ENCODE data around the gene TRDN. TPM values are rescaled to one million over a fixed set of nuclear protein-coding genes. Genes with fewer than 3 reads are reported as not detected.
"Not testable (repeated sequence)": the region's sequence is repeated elsewhere in the genome, so short reads cannot be mapped to it uniquely, and the experiment has no call there.

TRDN gene
- total and polyA plus RNA-seq, 8 donors = 0.08 to 0.21 TPM; not detected in 6

- Histone ChIP-seq H3K4me3 (no peak overlapping the region), H3K27me3 (no peaks in the 10 kb centered on the region), H3K27ac (no peak overlapping the region), H3K4me1 (no peaks in the 10 kb centered on the region), H3K36me3 (no peaks in the 10 kb centered on the region), H3K9me3 (no peaks in the 10 kb centered on the region)
- WGBS, 2 donors = 7 to 10% methylated on average over 1 of the region's 1 CpG
- FAIRE-seq (no peak), ATAC-seq (no peak), DNase-seq (no peak)
- TF ChIP-seq CTCF (IDR thresholded peaks at IDR 0.05) = no peak
- intact Hi-C loops (cut with DNase I) = no loop called here
Observed at GRCh38 chr6:123503619-123504018, 133.1 kb downstream of the TRDN start.

- WGBS, 2 donors = 80 to 93% methylated on average over 2 of the region's 2 CpGs
- Histone ChIP-seq H3K4me1 (no peaks in the 10 kb centered on the region), H3K36me3 (no peaks in the 10 kb centered on the region), H3K27me3 (no peaks in the 10 kb centered on the region), H3K9me3 (no peaks in the 10 kb centered on the region), H3K4me3 (no peak overlapping the region), H3K27ac (no peak overlapping the region)
- no peak for DNase-seq
- no peak for ATAC-seq
- FAIRE-seq = no peak
- no peak for TF ChIP-seq CTCF (IDR thresholded peaks at IDR 0.05)
- intact Hi-C loops (cut with DNase I) = no loop called here
Observed at GRCh38 chr6:123497025-123497424, 139.7 kb downstream of the TRDN start.

- no peak for TF ChIP-seq CTCF (IDR thresholded peaks at IDR 0.05)
- Histone ChIP-seq H3K27ac (no peak overlapping the region), H3K9me3 (no peaks in the 10 kb centered on the region), H3K27me3 (no peaks in the 10 kb centered on the region), H3K4me1 (no peaks in the 10 kb centered on the region), H3K36me3 (no peaks in the 10 kb centered on the region), H3K4me3 (no peak overlapping the region)
- DNase-seq = no peak
- intact Hi-C loops (cut with DNase I) = no loop called here
- ATAC-seq = no peak
- FAIRE-seq = no peak
- WGBS, 2 donors = 28 to 33% methylated on average over 1 of the region's 1 CpG
Observed at GRCh38 chr6:123489589-123489988, 147.2 kb downstream of the TRDN start.

- Histone ChIP-seq H3K27ac (no peak overlapping the region), H3K9me3 (no peaks in the 10 kb centered on the region), H3K36me3 (no peaks in the 10 kb centered on the region), H3K4me1 (no peaks in the 10 kb centered on the region), H3K4me3 (no peak overlapping the region), H3K27me3 (no peaks in the 10 kb centered on the region)
- WGBS, 2 donors = 15 to 20% methylated on average over 1 of the region's 1 CpG
- DNase-seq (no peak), ATAC-seq (no peak), FAIRE-seq (no peak)
- TF ChIP-seq CTCF (IDR thresholded peaks at IDR 0.05) = no peak
- intact Hi-C loops (cut with DNase I) = no loop called here
Observed at GRCh38 chr6:123480986-123481385, 155.8 kb downstream of the TRDN start.

GRCh38 chr6:123472025-123472702, 164.6 kb downstream of the TRDN start:
- H3K4me1 ChIP-seq; DNase-seq; FAIRE-seq; intact Hi-C loops (cut with DNase I); H3K27me3 ChIP-seq; H3K36me3 ChIP-seq; H3K4me3 ChIP-seq; H3K9me3 ChIP-seq; H3K27ac ChIP-seq; ATAC-seq: not testable (repeated sequence)
- 76 to 79% methylated on average over 26 to 29 of the region's 29 CpGs for WGBS, 2 donors
